LNCAP (cell line): ENCODE measurements around the gene ZCCHC8.

Experiments
- TF ChIP-seq, protein P1 (sequence below): fragments of 450-650 bp; IDR thresholded peaks from 2 replicates; pipeline ENCODE4 v1.5.1; 2017; ENCODE audit warnings: mild to moderate bottlenecking

ZCCHC8 gene

GRCh38 chr12:122457627-122458026 is 43.1 kb downstream of the ZCCHC8 start:
- TF ChIP-seq, protein P1, sequence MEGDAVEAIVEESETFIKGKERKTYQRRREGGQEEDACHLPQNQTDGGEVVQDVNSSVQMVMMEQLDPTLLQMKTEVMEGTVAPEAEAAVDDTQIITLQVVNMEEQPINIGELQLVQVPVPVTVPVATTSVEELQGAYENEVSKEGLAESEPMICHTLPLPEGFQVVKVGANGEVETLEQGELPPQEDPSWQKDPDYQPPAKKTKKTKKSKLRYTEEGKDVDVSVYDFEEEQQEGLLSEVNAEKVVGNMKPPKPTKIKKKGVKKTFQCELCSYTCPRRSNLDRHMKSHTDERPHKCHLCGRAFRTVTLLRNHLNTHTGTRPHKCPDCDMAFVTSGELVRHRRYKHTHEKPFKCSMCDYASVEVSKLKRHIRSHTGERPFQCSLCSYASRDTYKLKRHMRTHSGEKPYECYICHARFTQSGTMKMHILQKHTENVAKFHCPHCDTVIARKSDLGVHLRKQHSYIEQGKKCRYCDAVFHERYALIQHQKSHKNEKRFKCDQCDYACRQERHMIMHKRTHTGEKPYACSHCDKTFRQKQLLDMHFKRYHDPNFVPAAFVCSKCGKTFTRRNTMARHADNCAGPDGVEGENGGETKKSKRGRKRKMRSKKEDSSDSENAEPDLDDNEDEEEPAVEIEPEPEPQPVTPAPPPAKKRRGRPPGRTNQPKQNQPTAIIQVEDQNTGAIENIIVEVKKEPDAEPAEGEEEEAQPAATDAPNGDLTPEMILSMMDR: no peak

- TF ChIP-seq, protein P1: no peak
These were observed 46.0 kb downstream of the ZCCHC8 start for GRCh38 chr12:122454739-122455138.

DNA sequence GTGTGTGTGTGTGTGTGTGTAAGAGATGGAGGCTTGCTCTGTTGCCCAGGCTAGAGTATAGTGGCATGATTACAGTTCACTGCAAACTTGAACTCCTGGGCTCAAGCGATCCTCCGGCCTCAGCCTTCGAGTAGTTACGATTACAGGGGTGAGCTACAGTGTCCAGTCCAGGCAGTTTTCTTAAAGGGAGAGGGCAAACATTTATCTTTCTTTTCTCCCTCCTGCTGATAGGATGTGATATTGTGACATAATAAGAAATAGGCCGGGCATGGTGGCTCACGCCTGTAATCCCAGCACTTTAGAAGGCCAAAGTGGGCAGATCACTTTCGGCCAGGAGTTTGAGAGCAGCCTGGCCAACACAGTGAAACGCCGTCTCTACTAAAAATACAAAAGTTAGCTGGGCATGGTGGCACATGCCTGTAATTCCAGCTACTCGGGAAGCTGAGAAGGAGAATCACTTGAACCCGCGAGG is 46.4 kb downstream of the ZCCHC8 start:
- TF ChIP-seq, protein P1: no peak

GRCh38 chr12:122452701-122453285 is 47.9 kb downstream of the ZCCHC8 start:
- TF ChIP-seq, protein P1: no peak

DNA sequence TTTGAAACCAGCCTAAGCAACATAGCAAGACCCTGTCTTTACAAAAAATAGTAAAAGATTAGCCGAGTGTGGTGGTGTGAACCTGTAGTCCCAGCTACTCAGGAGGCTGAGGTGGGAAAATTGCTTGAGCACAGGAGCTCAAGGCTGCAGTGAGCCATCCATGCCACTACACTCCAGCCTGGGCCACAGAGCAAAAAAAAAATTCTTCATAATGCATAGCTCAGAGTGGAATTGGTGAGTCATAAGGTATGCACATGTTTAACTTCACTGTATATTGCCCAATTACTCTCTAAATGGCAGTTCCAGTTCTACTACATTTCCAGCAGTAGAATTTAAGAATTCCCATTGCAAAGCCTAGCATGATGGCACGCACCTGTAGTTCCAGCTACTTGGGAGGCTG is 51.4 kb downstream of the ZCCHC8 start:
- TF ChIP-seq, protein P1: no peak

- TF ChIP-seq, protein P1: no peak
These were observed 63.0 kb downstream of the ZCCHC8 start for GRCh38 chr12:122437656-122438121.

DNA sequence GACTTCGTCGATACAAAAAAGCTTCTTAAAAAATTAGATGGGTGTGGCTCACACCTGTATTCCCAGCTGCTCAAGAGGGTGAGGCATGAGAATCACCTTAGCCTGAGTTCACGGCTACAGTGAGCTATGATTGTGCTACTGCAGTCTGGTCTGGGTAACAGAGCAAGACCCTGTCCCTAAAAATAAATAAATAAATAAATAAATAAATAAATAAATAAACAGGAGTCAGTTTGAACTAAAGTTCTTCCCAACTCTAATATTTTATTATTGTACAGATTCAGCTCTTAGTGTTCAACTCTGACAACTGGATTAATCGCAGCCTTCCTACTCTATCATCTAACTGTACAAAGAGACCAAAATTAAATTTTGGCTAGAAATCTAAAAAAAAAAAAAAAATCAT is 65.5 kb downstream of the ZCCHC8 start:
- TF ChIP-seq, protein P1: no peak

DNA sequence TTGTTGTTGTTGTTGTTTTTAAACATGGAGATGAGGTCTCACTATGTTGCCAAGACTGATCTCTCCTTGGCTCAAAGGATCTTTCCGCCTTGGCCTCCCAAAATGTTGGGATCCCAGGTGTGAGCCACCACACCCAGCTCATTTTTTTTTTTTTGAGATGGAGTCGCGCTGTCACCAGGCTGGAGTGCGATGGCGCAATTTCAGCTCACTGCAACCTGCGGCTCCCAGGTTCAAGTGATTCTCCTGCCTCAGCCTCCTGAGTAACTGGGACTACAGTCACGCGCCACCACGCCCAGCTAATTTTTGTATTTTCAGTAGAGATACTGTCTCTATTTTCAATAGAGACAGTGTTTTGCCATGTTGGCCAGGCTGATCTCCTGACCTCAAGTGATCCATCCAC is 73.3 kb downstream of the ZCCHC8 start:
- TF ChIP-seq, protein P1: no peak
